SK-N-MC (cell line): ENCODE results near the gene IKZF4.

ENCODE experiments used
- EZH2 ChIP-seq: fragments of 200-600 bp; sonication (generic); IDR thresholded peaks from one replicate; pipeline ENCODE4 v1.6.1; 2017; ENCODE audit warnings: antibody characterized with exemption
- POLR2AphosphoS5 ChIP-seq: IDR thresholded peaks from 2 replicates; pipeline ENCODE4 v1.6.1; 2012; ENCODE audit warnings: mild to moderate bottlenecking, low read depth, low read length, borderline replicate concordance

GRCh38 chr12:56087220-56087619 is 66.4 kb downstream of the IKZF4 start:
- TF ChIP-seq POLR2AphosphoS5 (no peak), EZH2 (no peak)
